Bronchial epithelial cell (primary cell): ENCODE measurements around the gene EN2. TPM values are rescaled to one million over a fixed set of nuclear protein-coding genes. Genes with fewer than 3 reads are reported as not detected.

ENCODE experiments used
- DNase-seq: peaks from one replicate; pipeline ENCODE4 v3.0.0-alpha.2; 2010; ENCODE audit warnings: low read depth
- FAIRE-seq: peaks from 2 replicates; lab custom pipeline; 2011; peaks lifted over from hg19 to GRCh38; lab: Jason Lieb, UNC
- H3K27me3 ChIP-seq: 2 replicates; pipeline ENCODE4 v1.5.1; 2011; ENCODE audit warnings: low read length; ENCODE audit not compliant: control insufficient read depth, insufficient read depth
- H3K36me3 ChIP-seq: 2 replicates; pipeline ENCODE4 v1.5.1; 2011; ENCODE audit warnings: low read length; ENCODE audit not compliant: control insufficient read depth, insufficient read depth
- H3K4me3 ChIP-seq: 2 replicates; pipeline ENCODE4 v1.5.1; 2011; ENCODE audit warnings: mild to moderate bottlenecking, low read depth, low read length, control low read depth
- CTCF ChIP-seq: IDR thresholded peaks from 2 replicates; pipeline ENCODE4 v1.5.1; 2011; ENCODE audit warnings: mild to moderate bottlenecking, moderate library complexity, low read length, control low read depth, inconsistent platforms; ENCODE audit not compliant: insufficient read depth, severe bottlenecking
- total RNA-seq: library from RNA; depleted of rRNA; stranded (reverse); fragments of >200 nt; gene quantifications from 2 replicates; pipeline ENCODE4 v1.2.1, GENCODE V29; 2014

The EN2 gene
- total RNA-seq, 1 donor from 2014 or later: not detected

GRCh38 chr7:155506854-155507337 is 49.0 kb downstream of the EN2 start:
- Histone ChIP-seq H3K4me3 (no peak overlapping the region), H3K27me3 (peaks cover 26% of the 10 kb centered on the region), H3K36me3 (no peaks in the 10 kb centered on the region)
- TF ChIP-seq CTCF: no peak
- DNase-seq (peak; percentile 10), FAIRE-seq (no peak)

- Histone ChIP-seq H3K36me3 (no peaks in the 10 kb centered on the region), H3K4me3 (no peak overlapping the region), H3K27me3 (peaks cover 24% of the 10 kb centered on the region)
- DNase-seq (no peak), FAIRE-seq (no peak)
- no peak for TF ChIP-seq CTCF
Observed at GRCh38 chr7:155507576-155507975, 49.6 kb downstream of the EN2 start.

- no peak for DNase-seq
- peaks cover 24% of the 10 kb centered on the region for H3K27me3 ChIP-seq
- no peak overlapping the region for H3K4me3 ChIP-seq
- FAIRE-seq: no peak
- no peaks in the 10 kb centered on the region for H3K36me3 ChIP-seq
- TF ChIP-seq CTCF: no peak
Observed at GRCh38 chr7:155508376-155509358, 50.7 kb downstream of the EN2 start.

- Histone ChIP-seq H3K4me3 (no peak overlapping the region), H3K27me3 (peaks cover 24% of the 10 kb centered on the region), H3K36me3 (no peaks in the 10 kb centered on the region)
- FAIRE-seq: no peak
- no peak for TF ChIP-seq CTCF
- DNase-seq: no peak
Observed at GRCh38 chr7:155509359-155509724, 51.4 kb downstream of the EN2 start.

- DNase-seq: no peak
- no peak for TF ChIP-seq CTCF
- no peak overlapping the region for H3K4me3 ChIP-seq
- H3K36me3 ChIP-seq: no peaks in the 10 kb centered on the region
- peaks cover 24% of the 10 kb centered on the region for H3K27me3 ChIP-seq
- FAIRE-seq: no peak
Observed at GRCh38 chr7:155509725-155510551, 52.0 kb downstream of the EN2 start.
